Natural killer cell (primary cell): ENCODE results near the gene SAFB. TPM values are rescaled to one million over a fixed set of nuclear protein-coding genes. Genes with fewer than 3 reads are reported as not detected.

Source experiments
- ATAC-seq, 3 donors: fragments of 150-1000 bp in 2 of 3; fragments of 200-7000 bp in 1 of 3; cut with Tn5 transposase; 1 replicate in 1 of 3; 2 replicates in 2 of 3; pipeline ENCODE4 v1.10.0; 2021; ENCODE audit warnings: mild to moderate bottlenecking in 2 of 3, moderate library complexity in 2 of 3
- DNase-seq, 2 donors: peaks; one replicate each; pipeline versions ENCODE4 v3.0.0 to v3.0.0-alpha.2; 2013 to 2021; ENCODE audit warnings: mixed read lengths in 1 of 2
- H3K27ac ChIP-seq: one replicate; pipeline ENCODE4 v1.5.1; 2013; ENCODE audit warnings: mild to moderate bottlenecking, low read length
- H3K27me3 ChIP-seq: one replicate; pipeline ENCODE4 v1.6.1; 2013; ENCODE audit warnings: low read length; ENCODE audit not compliant: control insufficient read depth, insufficient read depth
- H3K36me3 ChIP-seq: one replicate; pipeline ENCODE4 v1.6.1; 2013; ENCODE audit warnings: low read length; ENCODE audit not compliant: control insufficient read depth, insufficient read depth
- H3K4me1 ChIP-seq: one replicate; pipeline ENCODE4 v1.6.1; 2013; ENCODE audit warnings: low read length; ENCODE audit not compliant: control insufficient read depth, insufficient read depth
- H3K4me3 ChIP-seq: one replicate; pipeline ENCODE4 v1.5.1; 2013; ENCODE audit warnings: low read length
- H3K9me3 ChIP-seq: one replicate; pipeline ENCODE4 v1.6.1; 2013; ENCODE audit warnings: low read length; ENCODE audit not compliant: control insufficient read depth, insufficient read depth
- H3K27ac Mint-ChIP-seq, 2 donors: one replicate each; pipeline ENCODE4 v1.8.0; 2022; ENCODE audit warnings: mild to moderate bottlenecking in 2 of 2, mixed read lengths in 2 of 2, moderate library complexity in 1 of 2
- H3K27me3 Mint-ChIP-seq, 2 donors: one replicate each; pipeline ENCODE4 v1.8.0; 2022; ENCODE audit warnings: low read depth in 2 of 2, mixed read lengths in 2 of 2
- H3K36me3 Mint-ChIP-seq: one replicate; pipeline ENCODE4 v1.8.0; 2022; ENCODE audit warnings: mixed read lengths
- H3K4me1 Mint-ChIP-seq, 2 donors: one replicate each; pipeline ENCODE4 v1.8.0; 2022; ENCODE audit warnings: mixed read lengths in 2 of 2
- H3K4me3 Mint-ChIP-seq: one replicate; pipeline ENCODE4 v1.8.0; 2022; ENCODE audit warnings: mild to moderate bottlenecking, moderate library complexity, mixed read lengths
- H3K9me3 Mint-ChIP-seq, 2 donors: one replicate each; pipeline ENCODE4 v1.8.0; 2022; ENCODE audit warnings: mixed read lengths in 2 of 2
- CTCF ChIP-seq: fragments of 200-600 bp; IDR thresholded peaks from one replicate; pipeline ENCODE4 v1.8.0; 2022; ENCODE audit warnings: antibody characterized with exemption
- WGBS: methylation state at CpG from one replicate; pipeline ENCODE4 v1.1.7; 2013; ENCODE audit warnings: missing lambda C conversion rate; ENCODE audit not compliant: insufficient coverage; 5-methylcytosine and 5-hydroxymethylcytosine counted together
- intact Hi-C: fragments of 100-400 bp; cut with micrococcal nuclease; formaldehyde crosslinking; loops from one replicate; pipeline ENCODE4 v1.14.2; 2022
- total RNA-seq, 4 donors: library from RNA; stranded (reverse); fragments of 120-200 nt in 1 of 4; gene quantifications; one replicate each; pipeline versions ENCODE4 v1.2.3 to v1.2.4, GENCODE V29; 2013 to 2022

The SAFB gene
- total RNA-seq, 3 donors from 2014 or later (not counting 1 experiment from before 2014, with no cell fraction given): 195 to 229 (median 207) TPM

GRCh38 chr19:5628461-5628860 is 5.6 kb downstream of the SAFB start:
- H3K36me3 ChIP-seq: peaks cover 47% of the 10 kb centered on the region
- no peaks in the 10 kb centered on the region for H3K9me3 Mint-ChIP-seq

GRCh38 chr19:5628919-5629481 is 6.1 kb downstream of the SAFB start:
- no peaks in the 10 kb centered on the region for H3K27me3 ChIP-seq
- H3K4me1 ChIP-seq: peaks cover 53% of the 10 kb centered on the region
- peak overlapping the region; percentile 41 for H3K27ac ChIP-seq
- WGBS: 46% methylated on average over 9 of the region's 9 CpGs
- peak overlapping the region; percentile 74 to 78 for H3K27ac Mint-ChIP-seq
- no peak overlapping the region for H3K4me3 Mint-ChIP-seq
- H3K4me1 Mint-ChIP-seq: peaks cover 69 to 71% of the 10 kb centered on the region in 2 donors
- ATAC-seq (no peak), DNase-seq (no peak)
- peaks cover 47% of the 10 kb centered on the region for H3K36me3 ChIP-seq
- no peak for TF ChIP-seq CTCF
- H3K9me3 ChIP-seq: no peaks in the 10 kb centered on the region
- intact Hi-C loops: no loop called here
- peaks cover 13% of the 10 kb centered on the region for H3K36me3 Mint-ChIP-seq
- no peaks in the 10 kb centered on the region for H3K27me3 Mint-ChIP-seq
- no peak overlapping the region for H3K4me3 ChIP-seq
- no peaks in the 10 kb centered on the region for H3K9me3 Mint-ChIP-seq

More at GRCh38 chr19:5628461-5628860, 5.6 kb downstream of the SAFB start:
- TF ChIP-seq CTCF: no peak
- H3K9me3 ChIP-seq: no peaks in the 10 kb centered on the region
- 82% methylated on average over 1 of the region's 1 CpG for WGBS
- H3K4me1 ChIP-seq: peaks cover 58% of the 10 kb centered on the region
- peaks cover 13% of the 10 kb centered on the region for H3K36me3 Mint-ChIP-seq
- H3K4me1 Mint-ChIP-seq: peaks cover 71 to 75% of the 10 kb centered on the region in 2 donors
- H3K4me3 Mint-ChIP-seq: no peak overlapping the region
- intact Hi-C loops: no loop called here
- no peak overlapping the region for H3K4me3 ChIP-seq
- ATAC-seq (peak in 2 of 3 donors; percentile 27 to 30), DNase-seq (no peak)
- H3K27ac Mint-ChIP-seq: peak overlapping the region; percentile 74 to 78
- H3K27me3 Mint-ChIP-seq: no peaks in the 10 kb centered on the region
- H3K27me3 ChIP-seq: no peaks in the 10 kb centered on the region
- H3K27ac ChIP-seq: peak overlapping the region; percentile 41

GRCh38 chr19:5631567-5632240 is 8.8 kb downstream of the SAFB start:
- ATAC-seq: no peak
- no peak for DNase-seq
- H3K9me3 Mint-ChIP-seq: no peaks in the 10 kb centered on the region
- peaks cover 30% of the 10 kb centered on the region for H3K36me3 ChIP-seq
- H3K4me1 Mint-ChIP-seq: peaks cover 61% of the 10 kb centered on the region in 2 donors
- WGBS: 90% methylated on average over 8 of the region's 9 CpGs
- H3K27ac Mint-ChIP-seq: peak overlapping the region; percentile 15 to 43
- H3K4me1 ChIP-seq: peaks cover 28% of the 10 kb centered on the region
- no peaks in the 10 kb centered on the region for H3K27me3 ChIP-seq
- intact Hi-C loops: no loop called here
- H3K36me3 Mint-ChIP-seq: peaks cover 13% of the 10 kb centered on the region
- no peaks in the 10 kb centered on the region for H3K27me3 Mint-ChIP-seq
- no peak overlapping the region for H3K27ac ChIP-seq
- H3K4me3 ChIP-seq: no peak overlapping the region
- no peaks in the 10 kb centered on the region for H3K9me3 ChIP-seq
- peak overlapping the region; percentile 35 for H3K4me3 Mint-ChIP-seq
- no peak for TF ChIP-seq CTCF
